Ovary (tissue), 9 donors: Measurements from ENCODE around the gene C1QTNF6. TPM values are rescaled to one million over a fixed set of nuclear protein-coding genes. Genes with fewer than 3 reads are reported as not detected.

ENCODE experiments used
- DNase-seq, 5 donors: peaks; one replicate each; pipeline ENCODE4 v3.0.0-alpha.2; 2019 to 2020
- H3K27ac ChIP-seq, 2 donors: fragments of 200-600 bp; one replicate each; pipeline versions ENCODE4 v1.5.1 to v1.8.0; 2019 to 2022
- H3K27me3 ChIP-seq: fragments of 200-600 bp; one replicate; pipeline ENCODE4 v1.8.0; 2022
- H3K36me3 ChIP-seq: fragments of 200-600 bp; sonication (generic); one replicate; pipeline ENCODE4 v1.5.1; 2019
- H3K4me1 ChIP-seq: one replicate; pipeline ENCODE4 v1.8.1; 2013; ENCODE audit warnings: mild to moderate bottlenecking, moderate library complexity; ENCODE audit not compliant: insufficient read depth
- H3K4me3 ChIP-seq: fragments of 200-600 bp; sonication (generic); one replicate; pipeline ENCODE4 v1.5.1; 2017
- H3K9me3 ChIP-seq, 2 donors: fragments of 200-600 bp in 1 of 2; sonication (generic) in 1 of 2; one replicate each; pipeline versions ENCODE4 v1.5.1 to v1.8.1; 2013 to 2019; ENCODE audit warnings: mild to moderate bottlenecking in 1 of 2, moderate library complexity in 1 of 2
- CTCF ChIP-seq, 3 donors: fragments of 450-650 bp in 2 of 3; fragments of 200-600 bp in 1 of 3; IDR thresholded peaks; one replicate each; pipeline versions ENCODE4 v1.5.1 to v1.8.0; 2016 to 2022; ENCODE audit warnings: antibody characterized with exemption in 3 of 3, mild to moderate bottlenecking in 1 of 3
- EP300 ChIP-seq: sonication (generic); formaldehyde crosslinking; IDR thresholded peaks from one replicate; pipeline ENCODE4 v1.6.1; 2017; ENCODE audit warnings: antibody characterized with exemption
- POLR2A ChIP-seq: fragments of 450-650 bp; IDR thresholded peaks from one replicate; pipeline ENCODE4 v1.6.1; 2017; ENCODE audit warnings: antibody characterized with exemption, mild to moderate bottlenecking, moderate library complexity
- WGBS, 3 donors: extraction: QIAGEN DNeasy Blood & Tissue Kit in 1 of 3; methylation state at CpG; one replicate each; pipeline versions ENCODE4 v1.1.5 to v1.1.7; 2013 to 2017; 5-methylcytosine and 5-hydroxymethylcytosine counted together
- intact Hi-C, 4 donors: fragments of 100-400 bp; cut with DNase I; formaldehyde crosslinking; loops; one replicate each; pipeline versions ENCODE4 v1.11.0 to v1.15.1; 2022 to 2023
- polyA plus RNA-seq, 2 donors: library from polyadenylated mRNA; stranded (reverse); fragments of 200-250 nt in 1 of 2; fragments of 350-450 nt in 1 of 2; fragmentation: Illumina TruSeq in 1 of 2; extraction: RNeasy Lipid Tissue Mini Kit (QIAGEN cat#74804) in 1 of 2; gene quantifications; one replicate each; pipeline ENCODE4 v1.2.3, GENCODE V29; 2013 to 2014
- total RNA-seq, 7 donors: library from RNA; depleted of rRNA in 2 of 7; stranded (reverse); fragments of >200 nt in 2 of 7; fragmentation: NEBNext Ultra II Directional in 3 of 7; extraction: Animal tissue kit (Norgen Biotek cat#: 25700) in 3 of 7; gene quantifications; one replicate each; pipeline versions ENCODE4 v1.1.0 to v1.2.4, GENCODE V29; 2016 to 2023
- donor health status: DM: no; HTN: no; CAD: no; lungs with moderate emphysema.
- donor health status: DM: no; HTN: no; CAD: no.
- donor health status: Bipolar disorder and iron deficiency.
- donor health status: DM: yes; HTN: yes; CAD: no.
- donor health status: DM: no; HTN: no; CAD: no.
- donor health status: DM: yes; HTN: yes; CAD: no.

The C1QTNF6 gene
- total and polyA plus RNA-seq, 9 donors: 4.0 to 8.5 (median 6.4) TPM

GRCh38 chr22:37182949-37183245 is 5.2 kb downstream of the C1QTNF6 start:
- H3K27ac ChIP-seq: no peak overlapping the region
- no peaks in the 10 kb centered on the region for H3K36me3 ChIP-seq
- DNase-seq: peak in 1 of 5 donors; percentile 12

GRCh38 chr22:37182101-37182948 is 5.7 kb downstream of the C1QTNF6 start:
- intact Hi-C loops: no loop called here
- H3K36me3 ChIP-seq: no peaks in the 10 kb centered on the region
- no peak overlapping the region for H3K4me3 ChIP-seq
- no peaks in the 10 kb centered on the region for H3K27me3 ChIP-seq
- peak in 2 of 5 donors; percentile 26 to 28 for DNase-seq
- no peak overlapping the region for H3K27ac ChIP-seq
- WGBS, 3 donors: 84 to 87% (median 87%) methylated on average over 37 of the region's 37 CpGs
- TF ChIP-seq CTCF (IDR thresholded peaks at IDR 0.05) (no peak), EP300 (no peak), POLR2A (no peak)
- no peaks in the 10 kb centered on the region for H3K9me3 ChIP-seq
- H3K4me1 ChIP-seq: peaks cover 4% of the 10 kb centered on the region

More at GRCh38 chr22:37182949-37183245, 5.2 kb downstream of the C1QTNF6 start:
- Histone ChIP-seq H3K4me3 (no peak overlapping the region), H3K4me1 (peaks cover 9% of the 10 kb centered on the region), H3K9me3 (no peaks in the 10 kb centered on the region), H3K27me3 (no peaks in the 10 kb centered on the region)
- WGBS, 3 donors: 73 to 91% (median 78%) methylated on average over 3 of the region's 3 CpGs
- no peak for TF ChIP-seq EP300
- no peak for TF ChIP-seq POLR2A
- no peak for TF ChIP-seq CTCF (IDR thresholded peaks at IDR 0.05)
- intact Hi-C loops: no loop called here

GRCh38 chr22:37181681-37182080 is 6.4 kb downstream of the C1QTNF6 start:
- peaks cover 6% of the 10 kb centered on the region for H3K4me1 ChIP-seq
- no peaks in the 10 kb centered on the region for H3K36me3 ChIP-seq
- H3K27ac ChIP-seq: no peak overlapping the region
- no peak for TF ChIP-seq POLR2A
- TF ChIP-seq CTCF (IDR thresholded peaks at IDR 0.05): no peak
- TF ChIP-seq EP300: no peak
- 60 to 75% (median 66%) methylated on average over 4 of the region's 4 CpGs for WGBS, 3 donors
- H3K4me3 ChIP-seq: no peak overlapping the region
- H3K9me3 ChIP-seq: no peaks in the 10 kb centered on the region
- no peak for DNase-seq
- no peaks in the 10 kb centered on the region for H3K27me3 ChIP-seq
- intact Hi-C loops: no loop called here

- intact Hi-C loops: no loop called here
- no peaks in the 10 kb centered on the region for H3K9me3 ChIP-seq
- H3K27me3 ChIP-seq: no peaks in the 10 kb centered on the region
- peaks cover 13% of the 10 kb centered on the region for H3K4me1 ChIP-seq
- H3K4me3 ChIP-seq: no peak overlapping the region
- TF ChIP-seq EP300: no peak
- TF ChIP-seq POLR2A: no peak
- TF ChIP-seq CTCF (IDR thresholded peaks at IDR 0.05): no peak
- peak in 2 of 5 donors; percentile 13 to 28 for DNase-seq
- H3K36me3 ChIP-seq: no peaks in the 10 kb centered on the region
- no peak overlapping the region for H3K27ac ChIP-seq
- WGBS, 3 donors: 86 to 90% (median 87%) methylated on average over 15 of the region's 15 CpGs
Measured at GRCh38 chr22:37180531-37181231, 7.4 kb downstream of the C1QTNF6 start.
